CD14-positive monocyte (primary cell): ENCODE results near the gene CTSS. TPM values are rescaled to one million over a fixed set of nuclear protein-coding genes. Genes with fewer than 3 reads are reported as not detected.

Source experiments
- DNase-seq, 3 donors: peaks; one replicate each; pipeline ENCODE4 v3.0.0-alpha.2; 2011 to 2022
- H2AFZ ChIP-seq: 2 replicates; pipeline ENCODE4 v1.6.0; 2012; ENCODE audit warnings: mild to moderate bottlenecking, low read depth, low read length, inconsistent platforms; ENCODE audit not compliant: insufficient read depth, poor library complexity, severe bottlenecking
- H3K27ac ChIP-seq, 2 donors: 1 replicate in 1 of 2; 2 replicates in 1 of 2; pipeline ENCODE4 v1.5.1; 2012 to 2013; ENCODE audit warnings: low read length in 2 of 2, control low read depth in 1 of 2, inconsistent platforms in 1 of 2, low read depth in 1 of 2, mild to moderate bottlenecking in 1 of 2
- H3K27me3 ChIP-seq, 2 donors: one replicate each; pipeline versions ENCODE4 v1.6.0 to v1.6.1; 2011 to 2013; ENCODE audit warnings: low read length in 2 of 2; ENCODE audit not compliant: control insufficient read depth in 2 of 2, insufficient read depth in 2 of 2
- H3K36me3 ChIP-seq, 2 donors: replicated peaks in 1 of 2; 1 replicate in 1 of 2; 2 replicates in 1 of 2; pipeline versions ENCODE4 v1.5.1 to v1.6.1; 2012 to 2013; ENCODE audit warnings: low read length in 2 of 2, control low read depth in 1 of 2, inconsistent platforms in 1 of 2, mild to moderate bottlenecking in 1 of 2; ENCODE audit not compliant: insufficient read depth in 2 of 2, control insufficient read depth in 1 of 2
- H3K4me1 ChIP-seq, 2 donors: 1 replicate in 1 of 2; 2 replicates in 1 of 2; pipeline versions ENCODE4 v1.5.1 to v1.6.1; 2012 to 2013; ENCODE audit warnings: low read length in 2 of 2, control low read depth in 1 of 2, inconsistent platforms in 1 of 2, mild to moderate bottlenecking in 1 of 2, moderate library complexity in 1 of 2; ENCODE audit not compliant: insufficient read depth in 2 of 2, control insufficient read depth in 1 of 2
- H3K4me2 ChIP-seq: replicated peaks from 2 replicates; pipeline ENCODE3; 2012; ENCODE audit warnings: low read length, moderate library complexity, mild to moderate bottlenecking; ENCODE audit not compliant: poor library complexity, severe bottlenecking; ENCODE audit errors: extremely low read depth
- H3K4me3 ChIP-seq, 3 experiments: fragments of 200-600 bp in 1 of 3; sonication (generic) in 1 of 3; replicated peaks in 1 of 3; 1 replicate in 2 of 3; 2 replicates in 1 of 3; pipeline ENCODE4 v1.5.1; 2011 to 2013; ENCODE audit warnings: low read length in 3 of 3, mild to moderate bottlenecking in 3 of 3, control low read depth in 2 of 3, low read depth in 2 of 3, inconsistent platforms in 1 of 3, moderate library complexity in 1 of 3
- H3K79me2 ChIP-seq: 2 replicates; pipeline ENCODE4 v1.6.0; 2012; ENCODE audit warnings: mild to moderate bottlenecking, control low read depth, inconsistent platforms, low read length, moderate library complexity; ENCODE audit not compliant: insufficient read depth
- H3K9ac ChIP-seq: 2 replicates; pipeline ENCODE4 v1.6.0; 2017; ENCODE audit warnings: low read length, mild to moderate bottlenecking; ENCODE audit not compliant: insufficient read depth, poor library complexity, severe bottlenecking
- H3K9me3 ChIP-seq, 2 donors: replicated peaks in 1 of 2; 1 replicate in 1 of 2; 2 replicates in 1 of 2; pipeline versions ENCODE4 v1.5.1 to v1.6.1; 2012 to 2013; ENCODE audit warnings: low read length in 2 of 2, control low read depth in 1 of 2; ENCODE audit not compliant: control insufficient read depth in 1 of 2, insufficient read depth in 1 of 2
- H4K20me1 ChIP-seq: 2 replicates; pipeline ENCODE4 v1.6.0; 2012; ENCODE audit warnings: mild to moderate bottlenecking, low read length, control low read depth, moderate library complexity; ENCODE audit not compliant: insufficient read depth
- H3K27ac Mint-ChIP-seq, 7 donors: one replicate each; pipeline ENCODE4 v1.8.0; 2020; ENCODE audit warnings: mild to moderate bottlenecking in 7 of 7, mixed read lengths in 7 of 7, moderate library complexity in 6 of 7, inconsistent platforms in 2 of 7
- H3K27me3 Mint-ChIP-seq, 3 donors: one replicate each; pipeline ENCODE4 v1.8.0; 2021 to 2022; ENCODE audit warnings: low read depth in 3 of 3, mild to moderate bottlenecking in 3 of 3, mixed read lengths in 3 of 3, moderate library complexity in 3 of 3, inconsistent platforms in 1 of 3
- H3K36me3 Mint-ChIP-seq, 2 donors: one replicate each; pipeline ENCODE4 v1.8.0; 2020; ENCODE audit warnings: mixed read lengths in 2 of 2, inconsistent platforms in 1 of 2, mild to moderate bottlenecking in 1 of 2
- H3K4me1 Mint-ChIP-seq: one replicate; pipeline ENCODE4 v1.8.0; 2020; ENCODE audit warnings: mild to moderate bottlenecking, mixed read lengths
- H3K4me3 Mint-ChIP-seq, 2 donors: one replicate each; pipeline ENCODE4 v1.8.0; 2020; ENCODE audit warnings: mild to moderate bottlenecking in 2 of 2, mixed read lengths in 2 of 2, moderate library complexity in 1 of 2
- H3K9me3 Mint-ChIP-seq, 7 donors: one replicate each; pipeline ENCODE4 v1.8.0; 2020 to 2022; ENCODE audit warnings: mixed read lengths in 7 of 7, mild to moderate bottlenecking in 6 of 7, moderate library complexity in 6 of 7, inconsistent platforms in 2 of 7
- WGBS: methylation state at CpG from one replicate; pipeline ENCODE4 v1.1.5; 2013; ENCODE audit warnings: missing lambda C conversion rate; ENCODE audit not compliant: insufficient coverage; 5-methylcytosine and 5-hydroxymethylcytosine counted together
- intact Hi-C, 2 donors: fragments of 100-400 bp; cut with micrococcal nuclease; formaldehyde crosslinking; loops; one replicate each; pipeline versions ENCODE4 v1.15.0 to v1.15.1; 2023
- polyA plus RNA-seq, 3 donors: library from polyadenylated mRNA; depleted of rRNA in 1 of 3; unstranded in 2 of 3; stranded (reverse) in 1 of 3; fragments of 300-500 nt in 2 of 3; fragments of >200 nt in 1 of 3; fragmentation: Illumina TruSeq in 2 of 3; gene quantifications; 1 replicate in 2 of 3; 2 replicates in 1 of 3; pipeline ENCODE4 v1.2.3, GENCODE V29; 2012 to 2021
- TF ChIP-seq, protein P1 (sequence below): fragments of 200-600 bp; IDR thresholded peaks from one replicate; pipeline ENCODE4 v1.8.0; 2022; ENCODE audit warnings: antibody characterized with exemption, mild to moderate bottlenecking

Gene CTSS
- polyA plus RNA-seq, 3 donors: 2,349 to 6,327 (median 5,201) TPM

DNA sequence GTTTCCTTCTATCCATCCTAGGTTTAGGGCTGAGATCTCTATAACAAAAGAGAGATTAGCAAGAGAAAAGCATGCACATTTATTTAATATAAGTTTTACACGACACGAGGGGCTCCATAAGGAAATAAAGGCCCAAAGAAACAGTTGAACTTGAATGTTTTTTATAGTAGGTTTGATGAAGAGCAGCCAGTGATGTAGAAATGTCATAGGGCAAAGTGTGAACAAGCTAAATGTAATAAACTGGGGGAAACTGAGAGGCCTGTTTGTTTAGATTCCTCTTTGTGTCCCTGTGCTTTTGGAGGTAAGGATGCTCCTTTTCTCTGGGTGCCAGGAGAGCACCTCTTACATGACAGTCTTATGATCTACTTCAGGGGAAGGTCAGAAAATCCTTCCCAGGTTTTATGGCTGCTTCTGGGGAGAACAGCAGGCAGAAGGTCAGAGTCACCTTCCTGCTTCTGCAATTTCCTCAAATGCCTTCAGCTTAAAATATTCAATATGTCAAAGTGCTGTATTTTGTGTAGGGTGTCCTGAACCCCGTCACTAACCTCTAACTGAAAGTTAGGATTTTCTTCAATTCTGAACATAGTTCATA lies 35.4 kb downstream of the CTSS start:
- Mint-ChIP-seq H3K27me3 (no peaks in the 10 kb centered on the region), H3K36me3 (peaks cover 35 to 64% of the 10 kb centered on the region in 2 donors), H3K4me1 (no peaks in the 10 kb centered on the region), H3K9me3 (peaks cover 0 to 2% (median 0%) of the 10 kb centered on the region in 7 donors), H3K27ac (peak overlapping the region in 2 of 7 donors; percentile 82), H3K4me3 (no peak overlapping the region)
- TF ChIP-seq, protein P1, sequence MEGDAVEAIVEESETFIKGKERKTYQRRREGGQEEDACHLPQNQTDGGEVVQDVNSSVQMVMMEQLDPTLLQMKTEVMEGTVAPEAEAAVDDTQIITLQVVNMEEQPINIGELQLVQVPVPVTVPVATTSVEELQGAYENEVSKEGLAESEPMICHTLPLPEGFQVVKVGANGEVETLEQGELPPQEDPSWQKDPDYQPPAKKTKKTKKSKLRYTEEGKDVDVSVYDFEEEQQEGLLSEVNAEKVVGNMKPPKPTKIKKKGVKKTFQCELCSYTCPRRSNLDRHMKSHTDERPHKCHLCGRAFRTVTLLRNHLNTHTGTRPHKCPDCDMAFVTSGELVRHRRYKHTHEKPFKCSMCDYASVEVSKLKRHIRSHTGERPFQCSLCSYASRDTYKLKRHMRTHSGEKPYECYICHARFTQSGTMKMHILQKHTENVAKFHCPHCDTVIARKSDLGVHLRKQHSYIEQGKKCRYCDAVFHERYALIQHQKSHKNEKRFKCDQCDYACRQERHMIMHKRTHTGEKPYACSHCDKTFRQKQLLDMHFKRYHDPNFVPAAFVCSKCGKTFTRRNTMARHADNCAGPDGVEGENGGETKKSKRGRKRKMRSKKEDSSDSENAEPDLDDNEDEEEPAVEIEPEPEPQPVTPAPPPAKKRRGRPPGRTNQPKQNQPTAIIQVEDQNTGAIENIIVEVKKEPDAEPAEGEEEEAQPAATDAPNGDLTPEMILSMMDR: no peak
- intact Hi-C loops: no loop called here
- Histone ChIP-seq H3K79me2 (peaks cover 12% of the 10 kb centered on the region), H3K9me3 (no peaks in the 10 kb centered on the region), H3K4me1 (no peaks in the 10 kb centered on the region), H3K4me2 (no peak overlapping the region), H3K36me3 (peaks cover 52 to 61% of the 10 kb centered on the region in 2 donors), H3K27me3 (no peaks in the 10 kb centered on the region), H3K27ac (peak overlapping the region in 1 of 2 donors; percentile 11), H4K20me1 (peaks cover 78% of the 10 kb centered on the region), H3K9ac (no peak overlapping the region), H3K4me3 (no peak overlapping the region), H2AFZ (no peak overlapping the region)
- DNase-seq: no peak
- 100% methylated on average over 1 of the region's 3 CpGs for WGBS

DNA sequence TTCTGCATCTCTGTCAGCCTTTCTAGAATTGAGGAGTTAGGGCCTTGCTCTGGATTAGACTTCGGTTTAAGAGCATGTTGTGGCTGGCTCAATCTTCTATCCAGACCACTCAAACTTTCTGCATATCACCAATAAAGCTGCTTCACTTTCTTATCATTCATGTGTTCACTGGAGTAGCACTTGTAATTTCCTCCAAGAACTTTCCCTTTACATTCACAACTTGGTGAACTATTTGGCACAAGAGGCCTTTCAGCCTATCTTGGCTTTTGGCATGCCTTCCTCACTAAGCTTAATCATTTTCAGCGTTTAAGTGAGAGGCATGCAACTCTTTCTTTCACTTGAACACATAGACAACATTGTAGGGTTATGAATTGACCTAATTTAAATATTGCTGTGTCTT lies 41.2 kb downstream of the CTSS start:
- no peak overlapping the region for H3K4me3 ChIP-seq
- peaks cover 4 to 9% of the 10 kb centered on the region in 2 donors for H3K36me3 Mint-ChIP-seq
- H4K20me1 ChIP-seq: peaks cover 49% of the 10 kb centered on the region
- no peak overlapping the region for H3K4me3 Mint-ChIP-seq
- WGBS: no CpG with 5 or more reads among the region's 2 CpGs
- no peak overlapping the region for H3K27ac ChIP-seq
- DNase-seq: no peak
- H3K9me3 Mint-ChIP-seq: peaks cover 0 to 31% (median 2%) of the 10 kb centered on the region in 7 donors
- peaks cover 0 to 12% of the 10 kb centered on the region in 2 donors for H3K9me3 ChIP-seq
- no peak overlapping the region for H2AFZ ChIP-seq
- H3K27ac Mint-ChIP-seq: peak overlapping the region in 1 of 7 donors; percentile 28
- peaks cover 0 to 3% (median 0%) of the 10 kb centered on the region in 3 donors for H3K27me3 Mint-ChIP-seq
- TF ChIP-seq, protein P1: no peak
- peaks cover 0 to 8% of the 10 kb centered on the region in 2 donors for H3K36me3 ChIP-seq
- intact Hi-C loops: no loop called here
- no peak overlapping the region for H3K4me2 ChIP-seq
- no peaks in the 10 kb centered on the region for H3K79me2 ChIP-seq
- no peaks in the 10 kb centered on the region for H3K27me3 ChIP-seq
- H3K9ac ChIP-seq: no peak overlapping the region
- H3K4me1 ChIP-seq: no peaks in the 10 kb centered on the region
- no peaks in the 10 kb centered on the region for H3K4me1 Mint-ChIP-seq
